ENCODE data around the gene CBL.
A peak's percentile ranks its signal among the peaks of the same experiment; 100 is the strongest.
"Not testable (repeated sequence)": the region's sequence is repeated elsewhere in the genome, so short reads cannot be mapped to it uniquely, and the experiment has no call there.

CBL gene

GRCh38 chr11:119205574-119206510 lies at the start of gene CBL:
Gene CBL (plus strand): TSS chr11:119206339. CDS start chr11:119206418, 79 bp downstream.
- peak; percentile 75 for DNase-seq

GRCh38 chr11:119156496-119156895 lies 49.6 kb upstream of the CBL start:
- no peak for DNase-seq

- no peak for DNase-seq
Measured at GRCh38 chr11:119157063-119157462, 49.1 kb upstream of the CBL start.

DNA sequence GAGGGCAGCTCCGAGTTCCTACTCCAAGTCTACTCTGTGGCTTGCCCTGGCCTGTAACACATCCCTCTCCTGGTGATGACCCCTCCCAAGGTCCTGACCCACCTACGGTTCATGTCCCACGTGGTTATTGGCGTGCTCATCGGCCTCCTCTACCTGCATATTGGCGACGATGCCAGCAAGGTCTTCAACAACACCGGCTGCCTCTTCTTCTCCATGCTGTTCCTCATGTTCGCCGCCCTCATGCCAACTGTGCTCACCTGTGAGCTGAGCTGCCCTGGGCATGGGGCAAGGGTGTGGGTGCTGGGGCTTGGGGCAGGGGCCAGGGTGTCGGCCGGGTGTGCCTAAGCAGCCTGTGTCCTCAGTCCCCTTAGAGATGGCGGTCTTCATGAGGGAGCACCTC lies 47.7 kb upstream of the CBL start:
- DNase-seq = no peak

GRCh38 chr11:119160151-119160550 lies 46.0 kb upstream of the CBL start:
- DNase-seq = no peak

DNA sequence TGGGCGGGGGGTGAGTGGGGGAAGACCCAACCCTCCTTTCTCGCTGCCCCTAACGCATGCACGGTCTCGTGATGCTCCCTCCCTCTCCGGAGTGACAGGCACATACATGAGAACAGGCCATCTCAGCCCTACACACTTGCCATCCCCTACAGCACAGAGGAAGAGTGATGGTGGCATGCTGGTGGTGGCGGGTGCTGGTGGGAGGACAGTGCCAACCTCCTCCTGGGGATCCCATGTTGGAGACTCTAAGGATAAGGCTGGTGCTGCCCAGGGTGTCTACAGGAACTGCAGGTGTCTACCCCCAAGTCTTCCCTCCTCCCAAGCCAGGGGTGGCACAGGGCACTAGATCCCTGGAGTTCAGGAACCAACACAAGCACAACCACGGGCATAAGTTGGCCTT lies 44.3 kb upstream of the CBL start:
- DNase-seq = no peak

- DNase-seq = no peak
Measured at GRCh38 chr11:119166368-119167076, 39.6 kb upstream of the CBL start.

- DNase-seq = not testable (repeated sequence)
Measured at GRCh38 chr11:119167077-119167458, 39.1 kb upstream of the CBL start.

GRCh38 chr11:119167933-119168332 lies 38.2 kb upstream of the CBL start:
- DNase-seq = no peak

DNA sequence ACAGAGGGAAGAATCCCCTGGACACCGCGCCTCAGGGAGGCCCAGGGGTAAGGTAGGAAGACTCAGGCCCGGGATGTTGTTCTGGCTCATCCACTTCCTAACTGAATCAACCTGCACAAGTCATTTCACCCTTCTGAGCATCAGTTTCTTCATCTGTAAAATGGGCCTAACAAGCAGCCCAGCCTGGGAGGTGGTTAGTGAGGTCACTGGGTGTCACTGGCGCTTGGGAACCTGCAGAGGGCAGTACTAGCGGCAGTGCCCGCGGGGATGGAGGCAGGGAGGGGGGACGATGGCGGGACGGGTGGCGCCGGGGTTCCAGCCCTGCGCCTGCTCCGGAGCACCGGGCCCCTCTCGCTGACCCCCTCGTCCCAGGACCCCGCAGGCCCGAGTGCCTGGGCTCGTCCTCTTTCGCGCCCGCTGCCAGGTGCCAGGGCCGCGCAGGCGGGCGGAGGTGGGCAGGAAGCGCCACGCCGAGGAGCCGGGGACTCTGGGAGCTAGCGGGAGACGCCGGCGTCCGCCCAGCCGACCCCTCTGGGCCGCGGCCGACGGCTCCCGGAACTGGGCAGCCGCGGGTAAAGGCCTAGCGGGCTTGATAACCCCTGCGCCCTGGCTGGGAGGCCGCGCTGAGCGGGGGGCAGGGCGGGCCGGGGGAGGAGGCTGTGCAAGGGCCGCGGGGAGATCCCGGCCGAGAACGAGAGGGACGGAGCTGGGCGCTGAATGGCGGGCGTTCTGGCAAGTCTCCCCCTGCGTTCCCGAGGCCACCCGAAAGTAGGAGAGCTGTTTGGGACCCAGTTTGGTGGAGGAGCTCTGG lies 37.5 kb upstream of the CBL start, which contains the start of gene NLRX1:
Gene NLRX1, plus strand, starts transcription at position 255 of the 811 bp plus-strand sequence. CDS start 2,679 bp downstream, outside the sequence.
- peak; percentile 47 for DNase-seq

DNA sequence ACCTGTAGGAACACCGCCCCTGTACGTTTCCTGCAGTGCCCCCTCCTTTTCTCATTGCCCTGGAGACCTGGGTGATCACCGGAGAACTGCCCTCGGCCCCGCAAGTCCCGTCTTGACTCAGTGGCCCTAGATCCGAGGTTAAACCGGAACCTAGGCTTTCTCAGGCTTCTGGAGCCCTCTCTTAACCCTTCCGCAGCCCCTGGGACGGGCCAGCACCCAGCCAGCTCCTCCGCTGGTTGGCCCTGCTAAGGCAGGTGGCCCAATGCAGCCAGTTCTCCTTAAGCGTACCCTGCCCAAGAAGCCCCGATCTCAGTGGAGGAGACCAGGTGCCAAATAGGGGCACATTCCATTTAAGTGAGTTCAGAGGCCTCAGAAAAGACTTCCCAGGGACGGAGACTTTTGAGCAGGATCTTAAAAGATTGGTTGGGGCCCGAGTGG lies 36.8 kb upstream of the CBL start:
- DNase-seq = no peak

DNA sequence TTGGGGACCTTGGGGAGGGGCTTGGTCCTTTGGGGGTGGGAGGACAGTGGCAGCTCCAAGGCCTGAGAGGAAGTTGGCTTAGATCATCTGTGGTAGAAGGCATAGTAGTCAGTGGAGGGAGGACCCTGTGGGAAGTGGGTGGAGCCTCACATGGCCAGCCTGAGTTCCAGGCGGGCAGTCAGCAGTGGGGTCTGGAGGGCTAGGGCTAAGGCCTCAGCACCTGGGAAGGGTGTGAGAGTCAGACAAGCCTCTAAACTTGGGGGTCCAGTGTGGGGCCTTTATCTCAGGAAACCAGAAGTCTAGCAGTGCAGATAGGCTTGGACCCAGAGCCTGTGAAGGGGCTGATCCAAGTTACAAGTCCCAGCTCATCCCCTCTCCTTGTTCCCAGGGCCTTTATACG lies 33.6 kb upstream of the CBL start:
- no peak for DNase-seq

DNA sequence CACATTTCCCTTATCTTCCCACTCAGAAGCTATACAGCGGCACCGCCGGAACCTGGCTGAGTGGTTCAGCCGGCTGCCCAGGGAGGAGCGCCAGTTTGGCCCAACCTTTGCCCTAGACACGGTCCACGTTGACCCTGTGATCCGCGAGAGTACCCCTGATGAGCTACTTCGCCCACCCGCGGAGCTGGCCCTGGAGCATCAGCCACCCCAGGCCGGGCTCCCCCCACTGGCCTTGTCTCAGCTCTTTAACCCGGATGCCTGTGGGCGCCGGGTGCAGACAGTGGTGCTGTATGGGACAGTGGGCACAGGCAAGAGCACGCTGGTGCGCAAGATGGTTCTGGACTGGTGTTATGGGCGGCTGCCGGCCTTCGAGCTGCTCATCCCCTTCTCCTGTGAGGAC lies 32.7 kb upstream of the CBL start:
- DNase-seq = no peak

- DNase-seq = no peak
Measured at GRCh38 chr11:119175493-119176077, 30.6 kb upstream of the CBL start.

DNA sequence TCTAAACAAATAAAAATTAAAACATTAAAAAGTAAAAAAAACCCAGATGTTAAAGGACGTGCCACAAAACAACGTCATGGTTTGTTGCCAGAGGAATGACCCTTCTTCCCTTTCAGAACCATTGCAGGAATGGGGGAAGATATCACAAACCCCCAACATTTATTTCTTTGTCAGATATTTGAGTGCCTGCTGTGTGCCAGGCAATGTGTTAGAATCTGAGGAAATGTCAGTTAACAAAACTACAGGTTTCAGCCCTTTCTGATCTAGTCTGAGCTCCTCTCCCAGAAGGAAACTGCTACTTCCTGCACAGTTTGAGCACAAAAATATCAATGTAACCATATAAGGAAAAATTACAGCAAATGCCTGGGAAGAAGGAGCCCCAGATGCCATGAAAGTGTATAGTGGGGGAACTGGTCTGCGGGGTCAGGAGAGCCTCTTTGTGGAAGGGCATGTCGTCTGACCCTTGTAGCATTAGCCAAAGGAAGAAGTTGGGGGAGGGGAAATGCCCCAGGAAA lies 27.9 kb upstream of the CBL start:
- DNase-seq = no peak

- DNase-seq = no peak
Measured at GRCh38 chr11:119179342-119179741, 26.8 kb upstream of the CBL start.

- DNase-seq = peak; percentile 82
Measured at GRCh38 chr11:119179983-119180382, 26.2 kb upstream of the CBL start.

DNA sequence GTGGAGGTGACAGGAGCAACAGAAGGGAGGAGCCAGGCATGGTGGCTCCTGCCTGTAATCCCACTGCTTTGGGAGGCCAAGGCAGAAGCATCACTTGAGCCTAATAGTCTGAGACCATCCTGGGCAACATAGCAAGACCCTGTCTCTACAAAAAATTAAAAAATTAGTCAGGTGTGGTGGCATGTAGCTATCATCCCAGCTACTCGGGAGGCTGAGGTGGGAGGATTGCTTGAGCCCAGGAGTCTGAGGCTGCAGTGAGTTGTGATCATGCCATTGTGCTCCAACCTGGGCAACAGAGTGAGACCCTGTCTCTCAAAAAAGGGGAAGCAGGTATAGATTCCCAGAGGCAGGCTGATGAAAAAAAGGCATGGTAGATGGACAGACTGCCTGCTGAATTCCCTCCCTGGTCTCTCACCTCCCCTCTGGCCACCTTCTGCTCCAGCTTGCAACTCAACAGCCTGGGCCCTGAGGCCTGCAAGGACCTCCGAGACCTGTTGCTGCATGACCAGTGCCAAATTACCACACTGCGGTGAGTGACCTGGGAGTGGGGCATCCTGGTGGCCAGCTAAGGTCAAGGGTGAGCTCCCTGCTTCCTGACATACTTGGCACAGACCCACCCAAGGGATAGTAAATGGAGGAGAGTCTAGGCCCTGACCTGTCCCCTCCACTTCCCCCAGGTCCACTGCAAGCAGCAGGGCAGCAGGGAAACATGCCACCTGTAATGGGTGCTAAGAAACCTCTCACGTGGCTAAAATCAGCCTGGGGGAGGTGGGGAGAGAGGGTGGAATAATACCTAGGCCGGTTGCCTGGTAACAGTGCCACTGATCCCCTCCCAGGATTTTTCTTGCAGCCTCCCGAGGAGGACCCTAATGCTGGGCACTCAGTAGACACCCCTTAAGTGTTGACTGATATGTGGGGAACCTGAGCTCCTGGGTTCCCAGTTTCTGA lies 25.1 kb upstream of the CBL start:
- DNase-seq = no peak

- DNase-seq = peak; percentile 60
Measured at GRCh38 chr11:119181677-119182412, 24.3 kb upstream of the CBL start.

DNA sequence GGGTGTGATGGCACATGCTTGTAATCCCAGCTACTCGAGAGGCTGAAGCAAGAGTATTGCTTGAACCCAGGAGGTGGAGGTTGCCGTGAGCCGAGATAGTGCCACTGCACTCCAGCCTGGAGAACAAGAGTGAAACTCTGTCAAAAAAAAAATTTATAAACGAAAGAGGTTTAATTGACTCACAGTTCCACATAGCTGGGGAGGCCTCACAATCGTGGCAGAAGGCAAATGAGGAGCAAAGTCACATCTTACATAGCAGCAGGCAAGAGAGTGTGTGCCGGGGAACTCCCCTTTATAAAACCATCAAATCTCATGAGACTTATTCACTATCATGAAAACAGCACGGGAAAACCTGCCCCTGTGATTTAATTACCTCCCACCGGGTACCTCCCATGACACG lies 21.7 kb upstream of the CBL start:
- not testable (repeated sequence) for DNase-seq

All from NCI-H1417 treated with DMSO at 0.1 percent for 48 hours (cell line).